Measurements from ENCODE around the gene GPR107.

Gene GPR107

DNA sequence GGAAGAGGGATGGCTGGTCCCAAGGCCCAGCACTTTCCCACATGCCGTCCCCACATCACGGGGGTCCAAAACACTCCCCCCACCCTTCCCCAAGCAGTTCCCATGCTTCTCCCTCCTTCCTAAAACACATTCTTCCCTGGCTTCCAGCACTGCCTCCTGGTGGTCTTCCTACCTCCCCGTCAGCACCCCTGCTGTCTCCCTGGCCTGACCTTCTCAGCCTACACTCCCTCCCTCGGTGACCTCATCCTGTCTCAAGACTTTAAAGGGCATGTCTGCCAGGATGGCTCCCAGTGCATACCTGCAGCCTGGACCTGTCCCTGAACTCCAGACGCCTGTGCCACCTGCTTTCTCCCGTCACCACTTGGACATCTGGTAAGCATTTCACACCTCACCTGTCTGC is 114.2 kb downstream of the GPR107 start:
- no peak for DNase-seq

DNA sequence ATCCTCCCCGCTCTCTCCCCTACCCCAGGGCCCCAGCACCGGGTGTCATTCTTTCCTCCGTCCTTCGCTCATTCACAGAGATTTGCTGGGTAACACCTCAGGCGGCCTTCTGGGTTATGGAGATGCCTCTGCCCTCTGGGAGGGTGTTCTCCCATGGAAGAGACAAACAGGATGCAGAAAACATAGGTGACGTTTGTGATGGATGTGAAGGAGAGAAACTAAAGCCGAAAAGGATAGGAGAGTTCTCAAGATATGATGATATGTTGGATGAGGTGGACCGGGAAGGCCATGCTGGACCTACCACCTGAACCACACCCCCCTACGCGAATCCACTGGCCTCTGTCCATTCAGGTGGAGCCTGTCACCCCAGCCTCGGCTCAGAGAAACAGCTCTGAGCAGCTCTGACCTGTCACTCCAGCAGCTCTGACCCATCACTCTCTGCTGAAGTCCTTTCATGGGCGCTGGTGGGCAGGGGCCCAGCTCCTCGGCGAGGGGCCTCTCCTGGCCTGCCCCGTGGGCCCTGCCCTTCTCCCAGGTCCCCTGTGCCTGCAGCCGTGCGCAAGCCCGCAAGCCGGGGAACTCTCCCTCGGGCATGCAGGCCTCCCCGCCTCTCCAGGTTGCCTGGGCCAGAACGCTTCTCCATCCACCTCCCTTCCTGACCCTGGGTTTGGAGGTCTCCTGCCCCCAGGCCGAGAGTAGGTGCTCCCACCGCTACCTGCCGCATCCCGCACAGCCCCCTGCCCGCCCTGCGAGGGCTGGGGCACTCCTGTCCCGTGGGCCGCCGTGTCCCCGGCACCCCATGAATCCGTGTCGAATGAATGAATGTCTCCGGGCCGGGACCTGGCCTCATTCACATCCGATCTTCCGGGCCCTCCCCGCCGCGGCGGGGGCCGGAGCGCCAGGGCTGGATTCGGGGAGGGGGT is 117.8 kb downstream of the GPR107 start:
- no peak for DNase-seq

DNA sequence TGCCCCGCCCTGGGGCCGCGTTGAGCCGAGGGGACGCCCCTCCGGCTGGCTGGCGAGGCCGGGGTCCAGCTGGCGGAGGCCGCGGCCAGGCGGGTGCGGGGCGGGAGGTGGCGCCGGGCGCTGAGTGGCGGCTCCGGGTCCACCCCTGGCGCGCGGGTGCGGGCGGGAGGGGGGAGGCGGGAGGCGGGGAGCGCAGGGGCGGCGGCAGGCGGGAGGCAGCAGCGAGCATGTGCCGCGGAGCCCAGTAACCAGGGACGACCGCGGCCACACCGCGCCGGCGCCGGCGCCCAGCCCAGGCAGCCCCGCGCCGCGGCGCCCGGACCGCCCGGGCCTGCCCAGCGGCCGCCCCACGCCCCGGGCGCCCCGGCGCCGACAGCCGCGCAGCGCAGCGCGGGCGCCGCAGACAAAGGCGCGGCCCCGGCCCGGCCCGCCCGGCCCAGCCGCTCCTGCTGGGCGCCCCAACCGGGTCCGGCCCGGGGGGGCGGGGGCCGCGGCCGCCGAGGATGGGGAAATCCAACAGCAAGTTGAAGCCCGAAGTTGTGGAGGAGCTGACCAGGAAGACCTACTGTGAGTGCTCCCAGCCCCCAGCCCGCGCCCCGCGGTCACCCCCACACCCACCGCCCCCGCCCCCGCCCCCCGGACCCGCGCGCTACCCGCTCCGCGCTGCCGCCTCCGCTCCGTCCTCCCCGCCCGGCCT is 118.6 kb downstream of the GPR107 start, which contains the start of gene NCS1:
Gene NCS1, plus strand, starts transcription at position 244 of the 697 bp plus-strand sequence. Its CDS starts 260 bp downstream, at position 504.
- DNase-seq = no peak

DNA sequence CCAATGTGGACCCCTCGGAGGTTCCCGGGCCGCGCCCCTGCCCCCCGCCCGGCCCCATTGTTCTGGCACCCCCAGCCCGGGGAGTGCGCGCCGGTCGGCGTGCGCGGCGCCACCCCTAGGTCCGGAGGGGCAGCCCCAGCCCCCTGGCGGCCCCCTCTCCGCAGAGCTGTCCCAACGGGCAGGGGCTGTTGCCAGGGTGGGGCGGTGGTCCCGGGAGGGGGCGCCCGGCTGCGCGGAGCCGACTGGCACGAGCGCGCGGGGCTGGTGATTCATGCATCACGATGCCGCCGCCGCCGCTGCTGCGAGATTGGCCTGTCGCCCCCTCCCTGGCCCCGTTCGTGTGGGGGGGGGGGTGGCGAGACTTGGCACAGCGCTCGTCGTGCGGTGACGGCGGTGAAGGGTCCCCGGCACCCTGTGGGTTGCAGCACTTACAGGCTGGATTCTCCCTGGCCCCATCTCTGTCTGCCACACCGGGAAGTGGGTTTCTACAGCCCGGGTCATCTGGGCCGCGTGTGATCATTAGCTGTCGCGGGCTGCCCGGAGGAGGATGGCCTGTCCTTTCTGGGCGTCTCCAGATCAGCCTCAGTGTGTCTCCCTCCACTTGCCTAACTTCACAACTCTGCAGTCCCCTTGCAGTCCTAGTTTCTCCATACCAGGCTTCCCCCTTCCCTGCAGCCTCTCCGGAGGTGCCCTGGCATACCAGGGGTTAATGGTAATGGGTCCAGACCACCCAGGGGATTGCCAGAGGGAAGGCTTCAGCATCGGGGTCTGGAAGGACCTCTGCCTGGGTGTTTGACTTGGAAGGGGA is 119.4 kb downstream of the GPR107 start:
- no peak for DNase-seq

DNA sequence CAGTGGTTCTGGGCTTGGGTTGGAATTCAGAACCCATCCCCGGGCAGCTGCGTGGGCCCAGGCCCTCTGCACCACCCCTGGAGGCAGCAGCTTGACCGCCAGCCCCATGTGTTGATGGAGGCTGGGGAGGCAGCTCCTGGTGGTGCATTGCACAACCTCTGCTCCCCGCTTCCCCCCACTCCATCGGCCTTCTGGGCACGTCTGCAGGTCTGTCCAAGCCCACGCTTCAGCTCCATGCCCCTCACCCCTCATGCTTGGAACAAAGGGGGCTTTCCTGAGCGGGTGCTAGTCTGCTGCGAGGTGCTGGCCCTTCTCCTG is 119.9 kb downstream of the GPR107 start:
- no peak for DNase-seq

DNA sequence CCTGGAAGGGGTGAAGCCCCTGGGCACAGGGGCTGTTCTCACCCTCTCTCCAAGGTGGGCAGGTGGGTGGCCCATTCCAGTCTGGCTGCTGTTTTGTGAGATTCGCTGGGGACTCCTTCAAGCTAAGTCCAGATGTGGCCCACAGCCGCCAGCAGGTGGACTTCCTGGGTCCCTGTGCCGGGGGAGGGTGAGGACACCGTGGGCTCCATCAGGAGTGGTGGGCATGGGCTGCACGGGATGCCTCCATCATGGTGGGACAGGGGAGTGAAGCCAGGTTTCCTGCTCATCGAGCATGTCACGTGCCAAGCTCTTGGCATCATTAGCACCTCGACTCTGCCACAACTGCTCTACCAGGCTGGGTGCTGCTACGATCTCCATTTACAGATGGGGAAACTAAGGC is 120.3 kb downstream of the GPR107 start:
- DNase-seq = no peak

DNA sequence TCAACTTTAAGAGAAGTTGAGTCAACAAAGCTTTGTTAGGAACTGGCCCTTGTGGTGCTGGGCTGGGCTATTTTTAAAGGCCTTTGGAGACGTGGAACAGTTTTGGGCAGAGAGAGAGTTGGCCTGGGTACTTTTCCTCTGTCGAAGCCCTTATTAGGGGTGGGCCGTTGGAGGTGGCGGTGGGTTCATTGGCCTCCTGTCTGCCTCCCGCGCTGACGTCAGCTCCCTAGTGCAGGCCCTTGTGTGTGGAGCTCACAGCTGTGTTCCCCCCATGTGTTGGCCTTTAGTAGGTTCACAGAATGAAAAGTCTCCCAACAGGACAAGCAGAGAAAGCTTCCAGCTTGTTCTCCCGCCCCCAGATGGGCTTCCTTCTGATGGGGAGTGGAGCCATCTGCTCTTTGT is 121.2 kb downstream of the GPR107 start:
- no peak for DNase-seq

DNA sequence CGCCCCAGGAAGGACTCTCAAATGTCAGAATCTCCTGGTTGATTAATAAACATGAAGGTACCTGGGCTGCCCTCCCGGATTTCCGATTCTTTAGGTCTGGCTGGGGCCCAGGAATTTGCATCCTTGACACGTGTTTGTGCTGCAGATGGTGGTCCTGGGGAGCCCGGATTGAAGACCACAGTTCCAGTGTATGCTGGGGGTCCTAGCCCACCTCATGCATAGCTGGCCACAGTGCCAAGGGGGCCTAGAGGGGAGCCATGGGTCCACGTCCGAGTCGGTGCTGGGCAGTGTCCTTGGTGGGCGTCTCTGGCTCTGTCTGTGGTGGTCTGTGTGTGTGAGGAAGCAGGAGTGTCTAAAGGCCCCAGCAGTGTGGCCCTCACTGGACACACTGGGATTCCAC is 121.6 kb downstream of the GPR107 start:
- no peak for DNase-seq

DNA sequence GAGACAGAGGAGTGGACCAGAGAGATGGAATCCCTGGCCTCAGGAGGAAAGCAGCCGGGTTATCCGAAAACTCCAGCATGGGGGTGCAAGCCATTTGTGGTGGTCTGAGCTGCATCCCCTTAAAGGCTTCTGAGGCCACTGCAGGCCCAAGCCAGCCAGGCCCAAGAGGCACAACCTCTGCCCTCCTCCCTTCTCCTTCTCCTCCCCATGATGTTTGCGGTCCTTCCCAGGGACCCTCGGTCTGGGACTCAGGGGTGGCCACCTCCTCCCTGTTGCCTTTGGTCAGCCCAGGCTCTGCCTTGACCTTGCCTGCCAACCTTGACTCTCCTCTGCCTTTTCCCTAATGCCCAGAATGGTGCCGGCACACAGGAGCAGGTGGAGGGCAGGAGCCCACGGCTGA is 123.1 kb downstream of the GPR107 start:
- no peak for DNase-seq

DNA sequence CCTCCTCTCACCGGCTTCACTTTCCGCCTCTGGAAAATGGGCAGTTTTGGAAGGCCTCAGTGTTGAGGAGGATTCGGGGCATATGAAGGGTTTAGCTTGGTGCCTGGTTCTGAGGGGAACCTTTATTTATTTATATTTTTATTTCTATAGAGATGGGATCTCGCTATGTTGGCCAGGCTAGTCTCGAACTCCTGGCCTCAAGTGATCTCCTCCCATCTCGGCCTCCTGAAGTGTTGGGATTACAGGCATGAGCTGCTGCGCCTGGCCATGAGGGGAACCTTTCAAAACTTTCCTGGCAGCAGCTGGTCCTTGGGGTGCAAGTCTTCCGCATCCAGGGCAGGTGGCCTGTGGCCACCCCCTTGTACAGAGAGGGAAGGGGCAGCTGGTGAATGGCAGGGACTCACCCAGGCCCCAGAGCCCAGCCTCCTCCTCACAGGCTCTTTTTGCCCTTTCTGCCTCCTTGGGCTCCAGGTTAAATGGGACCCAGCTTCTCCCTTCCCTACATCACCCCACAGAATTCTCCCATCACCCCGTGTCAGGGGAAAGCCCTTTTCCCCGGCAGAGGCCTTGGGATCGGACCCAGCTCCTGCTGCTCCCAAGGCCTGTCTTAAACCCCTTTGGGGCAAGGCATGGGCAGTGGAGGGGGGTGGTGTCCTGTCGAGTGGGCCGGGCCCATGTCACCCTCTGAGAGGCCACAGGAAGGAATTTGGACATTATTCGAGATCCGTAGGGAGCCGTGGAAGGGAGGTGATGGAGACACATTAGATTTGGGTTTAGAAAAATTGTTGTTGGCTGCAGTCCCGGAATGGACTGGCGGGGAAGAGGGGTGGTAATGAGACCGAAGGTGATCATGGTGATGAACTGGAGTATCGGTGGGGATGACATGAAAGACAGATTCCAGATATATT is 124.4 kb downstream of the GPR107 start:
- no peak for DNase-seq

DNA sequence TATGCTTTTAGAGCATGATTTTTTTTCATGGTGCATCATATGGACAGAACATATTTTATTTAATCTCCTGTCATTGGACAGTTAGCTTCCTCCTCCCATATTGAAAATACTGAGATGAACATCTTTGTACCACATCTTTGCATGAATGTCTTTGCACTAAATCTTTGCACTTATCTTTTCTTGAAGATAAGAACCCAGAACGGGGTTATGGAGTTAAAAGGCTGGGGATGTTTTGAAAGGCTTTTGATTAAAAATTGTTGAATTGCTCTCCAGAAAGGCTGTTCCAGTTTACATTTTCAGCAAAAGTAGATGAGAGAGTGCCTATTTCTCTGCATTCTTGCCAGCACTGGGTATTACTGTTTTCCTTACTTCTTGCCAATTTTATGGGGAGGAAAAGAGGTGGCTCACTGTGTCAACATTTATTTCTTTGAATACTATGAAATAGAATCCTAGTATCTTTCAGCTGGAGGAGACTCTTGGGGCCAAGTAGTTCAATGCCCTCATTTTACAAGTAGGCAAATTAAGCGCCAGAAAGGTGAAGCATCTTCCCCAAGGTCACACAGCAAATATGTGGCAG is 125.7 kb downstream of the GPR107 start:
- DNase-seq = no peak

DNA sequence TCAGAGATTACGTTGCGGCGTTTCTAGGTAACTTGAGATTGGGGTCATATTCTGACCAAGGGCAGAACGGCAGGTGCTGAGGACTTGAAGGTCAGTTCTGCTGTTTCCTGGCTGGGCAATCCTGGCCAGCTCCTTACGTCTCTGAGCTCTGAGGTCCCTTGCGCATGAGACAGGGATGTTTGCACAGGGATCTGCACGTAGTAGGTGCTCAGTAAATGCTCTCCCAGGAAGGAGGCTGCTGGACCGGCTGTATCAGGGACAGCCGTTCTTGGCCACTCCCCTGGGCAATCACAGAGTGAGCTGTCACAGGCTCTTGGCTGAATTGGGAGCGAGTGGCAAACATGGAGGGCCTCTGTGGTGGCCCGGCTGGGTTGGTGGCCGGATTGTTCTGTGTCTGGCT is 126.8 kb downstream of the GPR107 start:
- no peak for DNase-seq

DNA sequence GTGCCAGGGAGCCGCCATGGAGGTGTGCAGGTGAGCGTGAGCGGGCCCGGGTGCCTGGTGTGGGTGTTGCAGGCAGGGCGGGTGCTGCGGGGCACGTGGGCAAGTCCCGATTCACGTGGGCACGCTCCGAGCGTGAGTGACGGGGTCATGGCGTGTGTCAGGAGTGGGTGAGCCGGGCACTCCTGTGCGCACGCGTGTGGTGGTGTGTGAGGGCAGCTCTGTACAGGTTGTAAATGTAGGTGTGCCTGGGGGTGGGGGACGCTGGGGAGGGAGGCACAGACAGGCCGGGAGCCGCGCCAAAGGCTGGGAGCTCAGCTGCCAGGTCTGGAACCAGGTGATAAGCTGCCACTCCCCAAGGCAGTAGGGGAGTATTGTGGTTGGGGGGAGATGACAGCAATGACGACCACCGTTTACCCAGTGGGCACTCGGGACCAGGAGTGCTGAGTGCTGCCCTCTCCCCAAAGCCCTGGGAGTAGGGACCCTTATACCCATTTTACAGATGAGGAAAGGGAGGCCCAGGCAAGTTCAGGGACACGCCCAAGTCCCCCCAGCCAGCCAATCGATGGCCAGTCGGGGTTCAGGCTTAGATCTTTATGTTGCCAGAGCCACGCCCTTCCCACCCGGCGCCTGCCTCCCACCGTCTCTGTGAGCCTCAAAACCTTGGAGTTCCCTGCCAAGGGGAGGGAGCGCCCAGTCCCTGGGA is 128.1 kb downstream of the GPR107 start:
- DNase-seq = no peak

DNA sequence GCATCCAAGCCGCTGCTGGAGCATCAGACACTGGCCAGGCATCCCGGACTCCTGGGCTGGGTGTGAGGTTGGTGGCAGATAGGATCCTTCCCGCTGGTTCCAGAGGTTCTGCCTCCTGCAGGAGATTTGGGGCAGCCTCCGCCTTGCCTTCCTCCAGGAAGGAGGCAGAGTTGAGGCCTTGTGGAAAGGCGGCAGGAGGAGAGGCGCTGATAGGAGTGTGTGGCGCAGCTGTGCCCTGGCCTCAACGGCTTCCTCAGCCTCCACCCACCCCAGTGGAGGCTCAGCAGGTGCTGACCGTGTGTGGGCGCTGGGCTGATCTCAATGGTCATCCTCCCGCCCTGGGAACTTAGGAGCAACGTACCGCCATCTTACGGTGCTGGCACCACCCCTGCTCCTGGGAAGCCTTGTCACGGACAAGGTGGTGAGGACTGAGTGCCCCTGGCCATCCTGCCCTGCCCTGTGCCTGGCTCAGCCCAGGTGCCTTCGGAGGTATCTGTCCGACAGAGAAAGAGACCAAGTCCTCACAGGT is 128.7 kb downstream of the GPR107 start:
- DNase-seq = no peak

DNA sequence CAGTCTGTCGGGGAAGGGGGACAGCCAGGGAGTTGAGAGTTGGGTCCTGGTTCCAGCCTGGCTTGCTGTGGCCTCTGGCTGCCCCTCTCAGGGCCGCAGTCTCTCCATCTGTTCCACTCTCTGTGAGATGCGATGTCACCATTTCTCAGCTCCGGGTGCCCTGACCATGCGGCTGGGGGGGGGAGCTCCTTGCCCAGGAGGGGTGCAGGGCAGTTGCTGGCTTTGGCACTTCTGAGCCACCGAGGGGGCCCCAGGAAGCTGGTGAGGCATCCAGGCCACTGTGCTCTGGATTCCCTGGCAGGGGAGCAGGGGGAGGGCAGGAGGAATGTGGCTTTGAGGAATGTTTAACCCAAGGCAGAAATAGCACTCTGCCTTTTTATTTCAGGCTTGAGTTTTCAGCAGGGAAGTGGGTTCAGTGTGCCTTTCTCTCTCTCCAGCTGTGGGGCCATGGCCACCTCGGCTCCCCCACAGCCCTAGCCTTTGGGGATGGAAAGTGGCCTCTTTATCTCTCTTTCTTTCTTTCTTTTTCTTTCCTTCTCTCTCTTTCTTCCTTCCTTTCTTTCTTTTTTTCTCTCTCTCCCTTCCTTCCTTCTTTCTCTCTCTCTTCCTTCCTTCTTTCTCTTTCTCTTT is 129.5 kb downstream of the GPR107 start:
- DNase-seq = no peak

DNA sequence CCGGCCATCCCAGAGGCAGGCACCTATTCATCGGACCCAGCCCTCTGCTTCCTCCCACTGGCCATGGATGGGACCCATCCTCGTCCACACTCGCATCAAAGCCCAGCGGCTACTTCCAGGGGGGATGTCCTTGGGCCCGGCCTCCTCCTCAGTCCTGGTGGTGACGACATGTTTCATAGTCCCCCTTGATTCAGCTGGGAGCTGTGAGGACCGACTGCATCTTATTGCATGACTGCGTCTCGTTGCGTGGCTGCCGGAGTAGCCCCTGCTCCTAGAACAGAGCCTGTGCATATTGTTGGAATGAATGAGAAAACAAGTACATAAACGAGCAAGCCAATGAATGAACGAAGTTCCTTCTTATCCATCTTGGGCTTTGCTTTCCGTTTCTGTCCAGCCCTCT is 131.3 kb downstream of the GPR107 start:
- DNase-seq = no peak

DNA sequence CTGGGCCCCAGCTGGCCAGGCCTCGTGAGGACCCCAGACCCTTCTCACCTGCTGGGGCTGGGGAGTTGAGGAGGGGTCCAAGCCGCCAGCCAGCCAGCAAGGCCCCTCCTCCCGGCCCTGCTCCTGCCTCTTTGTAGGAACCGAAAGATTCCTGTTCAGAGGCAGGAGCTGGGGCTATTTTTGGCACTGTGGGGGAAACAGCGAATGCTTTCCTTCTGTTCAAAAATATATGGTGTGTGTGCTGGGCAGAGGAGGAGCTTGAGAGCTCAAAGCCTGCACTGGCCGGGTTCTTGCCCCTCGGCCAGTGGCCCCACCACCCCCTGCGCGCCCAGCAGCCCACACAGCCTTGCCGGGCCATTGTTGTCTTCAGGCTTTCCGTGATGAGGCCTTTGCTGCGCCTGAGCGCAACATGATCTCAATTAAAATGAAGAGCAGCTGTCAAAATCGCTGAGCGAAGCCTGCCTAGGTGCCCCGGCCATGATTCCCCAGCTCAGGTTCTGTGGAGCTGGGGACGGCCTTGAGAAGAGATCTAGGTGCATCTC is 131.9 kb downstream of the GPR107 start:
- DNase-seq = no peak

DNA sequence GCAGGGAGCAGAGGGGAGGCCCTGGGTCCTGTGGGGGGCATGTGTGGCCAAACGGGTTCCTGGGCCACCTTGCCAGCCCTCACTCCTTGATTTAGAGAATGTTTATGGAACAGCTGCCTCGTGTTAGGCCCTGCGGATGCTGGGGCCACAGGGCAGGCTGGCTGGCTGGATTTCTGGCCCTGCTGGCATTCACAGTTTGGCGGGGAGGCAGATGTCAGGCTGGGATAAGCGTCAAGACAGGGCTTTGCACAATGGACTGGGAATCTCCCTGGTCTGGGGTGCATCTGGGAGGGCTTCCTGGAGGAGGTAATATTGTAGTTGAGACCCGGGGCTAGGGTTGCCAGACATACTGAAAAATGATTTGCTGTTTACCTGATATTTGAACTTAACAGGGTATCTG is 132.3 kb downstream of the GPR107 start:
- DNase-seq = no peak

DNA sequence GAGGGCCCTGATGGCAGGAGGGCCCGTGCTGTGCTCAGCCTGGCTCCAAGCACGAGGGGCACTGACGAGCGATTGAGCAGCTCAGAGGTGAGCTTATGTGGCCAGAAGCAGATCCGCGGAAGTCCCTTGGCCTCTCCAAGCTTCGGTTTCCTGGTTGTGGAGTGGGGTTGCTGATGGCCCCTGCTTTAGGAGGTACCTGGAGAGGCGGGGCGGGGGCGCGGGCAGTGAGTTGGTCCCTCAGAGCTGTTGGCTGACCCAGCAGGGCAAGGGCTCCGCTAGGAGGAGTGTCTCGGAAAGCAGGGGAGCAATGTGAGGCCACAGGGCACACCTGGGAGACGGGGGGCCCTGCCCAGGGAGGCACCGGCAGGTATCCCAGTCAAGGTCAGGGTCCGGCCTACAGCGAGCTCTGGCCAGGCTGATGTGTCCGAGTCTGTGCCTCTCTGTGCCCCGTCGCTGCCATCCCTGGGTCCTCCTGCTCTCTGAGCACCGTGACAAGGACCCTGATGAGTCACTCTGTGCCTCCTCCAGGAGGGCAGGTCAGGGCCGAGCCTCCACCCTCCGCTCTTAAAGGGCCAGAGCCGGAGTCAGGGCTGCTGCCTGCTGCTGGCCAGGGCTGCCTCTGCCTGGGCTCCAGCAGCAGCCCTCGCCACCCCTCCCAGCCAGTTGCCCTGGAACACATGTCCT is 133.3 kb downstream of the GPR107 start:
- no peak for DNase-seq

DNA sequence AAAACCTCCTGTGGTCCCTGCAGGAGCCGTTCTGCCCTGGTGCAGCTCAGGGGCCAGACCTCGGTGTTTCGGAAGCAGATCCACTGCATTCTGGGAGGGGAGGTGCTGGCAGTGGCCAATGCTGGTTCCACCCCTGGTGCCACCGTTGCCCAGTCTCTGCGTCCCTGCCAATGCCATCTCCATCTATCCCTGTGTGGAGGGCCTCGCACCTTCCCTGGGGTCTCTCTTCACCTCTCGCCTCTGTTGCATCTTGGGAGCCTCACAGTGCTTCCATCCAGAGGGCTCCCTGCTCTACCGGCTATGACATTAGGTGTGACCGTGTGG is 133.8 kb downstream of the GPR107 start:
- no peak for DNase-seq
